Skeletal muscle tissue (tissue), 4 donors: ENCODE measurements around the gene ALOX15B. TPM values are rescaled to one million over a fixed set of nuclear protein-coding genes. Genes with fewer than 3 reads are reported as not detected.
"Not testable (repeated sequence)": the region's sequence is repeated elsewhere in the genome, so short reads cannot be mapped to it uniquely, and the experiment has no call there.

ENCODE experiments used
- H3K27ac ChIP-seq: one replicate; pipeline ENCODE4 v1.7.0; 2013; ENCODE audit warnings: mild to moderate bottlenecking, low read depth, low read length, inconsistent platforms
- H3K27me3 ChIP-seq, 3 donors: one replicate each; pipeline ENCODE4 v1.7.0; 2013; ENCODE audit warnings: low read length in 3 of 3; ENCODE audit not compliant: control insufficient read depth in 3 of 3, insufficient read depth in 3 of 3
- H3K36me3 ChIP-seq, 3 donors: one replicate each; pipeline ENCODE4 v1.7.0; 2013; ENCODE audit warnings: low read length in 3 of 3; ENCODE audit not compliant: control insufficient read depth in 3 of 3, insufficient read depth in 3 of 3
- H3K4me1 ChIP-seq, 3 donors: one replicate each; pipeline ENCODE4 v1.7.0; 2013; ENCODE audit warnings: low read length in 3 of 3, mild to moderate bottlenecking in 3 of 3; ENCODE audit not compliant: control insufficient read depth in 3 of 3, insufficient read depth in 3 of 3
- H3K4me3 ChIP-seq, 3 donors: one replicate each; pipeline ENCODE4 v1.7.0; 2013; ENCODE audit warnings: low read length in 3 of 3
- H3K9ac ChIP-seq, 3 donors: one replicate each; pipeline ENCODE4 v1.7.0; 2013; ENCODE audit warnings: low read length in 3 of 3, mild to moderate bottlenecking in 3 of 3, moderate library complexity in 2 of 3, low read depth in 1 of 3
- H3K9me3 ChIP-seq, 3 donors: one replicate each; pipeline ENCODE4 v1.7.0; 2013; ENCODE audit warnings: low read length in 3 of 3; ENCODE audit not compliant: control insufficient read depth in 3 of 3
- total RNA-seq: library from RNA; depleted of rRNA; stranded (reverse); fragments of >200 nt; gene quantifications from one replicate; pipeline ENCODE4 v1.2.3, GENCODE V29; 2014
- donor health status: Osteomylitis.

Gene ALOX15B
- total RNA-seq, 1 donor from 2014 or later = 0.52 TPM

GRCh38 chr17:8019665-8020650 lies 18.9 kb upstream of the ALOX15B start:
- no peaks in the 10 kb centered on the region for H3K36me3 ChIP-seq
- no peak overlapping the region for H3K27ac ChIP-seq
- H3K27me3 ChIP-seq = peaks cover 23 to 33% (median 28%) of the 10 kb centered on the region in 3 donors
- H3K9ac ChIP-seq = no peak overlapping the region
- H3K9me3 ChIP-seq = no peaks in the 10 kb centered on the region
- H3K4me3 ChIP-seq = no peak overlapping the region
- H3K4me1 ChIP-seq = peaks cover 9 to 15% (median 11%) of the 10 kb centered on the region in 3 donors

- H3K9me3 ChIP-seq = no peaks in the 10 kb centered on the region
- H3K36me3 ChIP-seq = no peaks in the 10 kb centered on the region
- H3K4me1 ChIP-seq = peaks cover 7 to 12% (median 9%) of the 10 kb centered on the region in 3 donors
- no peak overlapping the region for H3K4me3 ChIP-seq
- H3K9ac ChIP-seq = no peak overlapping the region
- no peak overlapping the region for H3K27ac ChIP-seq
- peaks cover 13 to 23% (median 21%) of the 10 kb centered on the region in 3 donors for H3K27me3 ChIP-seq
These were observed 17.9 kb upstream of the ALOX15B start for GRCh38 chr17:8020776-8021564.

GRCh38 chr17:8021565-8022359 lies 17.1 kb upstream of the ALOX15B start:
- H3K4me3 ChIP-seq = no peak overlapping the region
- H3K4me1 ChIP-seq = peaks cover under 1 to 7% (median 5%) of the 10 kb centered on the region in 3 donors
- H3K27me3 ChIP-seq = peaks cover 6 to 16% (median 13%) of the 10 kb centered on the region in 3 donors
- no peak overlapping the region for H3K9ac ChIP-seq
- no peak overlapping the region for H3K27ac ChIP-seq
- H3K36me3 ChIP-seq = no peaks in the 10 kb centered on the region
- no peaks in the 10 kb centered on the region for H3K9me3 ChIP-seq

- H3K4me1 ChIP-seq = peaks cover 0 to 3% (median 0%) of the 10 kb centered on the region in 3 donors
- H3K4me3 ChIP-seq = no peak overlapping the region
- H3K9ac ChIP-seq = no peak overlapping the region
- H3K27ac ChIP-seq = no peak overlapping the region
- peaks cover 0 to 13% (median 9%) of the 10 kb centered on the region in 3 donors for H3K27me3 ChIP-seq
- H3K9me3 ChIP-seq = no peaks in the 10 kb centered on the region
- H3K36me3 ChIP-seq = no peaks in the 10 kb centered on the region
These were observed 16.4 kb upstream of the ALOX15B start for GRCh38 chr17:8022360-8023003.

GRCh38 chr17:8024161-8024560 lies 14.7 kb upstream of the ALOX15B start:
- not testable (repeated sequence) for H3K36me3 ChIP-seq, H3K4me1 ChIP-seq, H3K4me3 ChIP-seq, H3K9ac ChIP-seq, H3K9me3 ChIP-seq, H3K27ac ChIP-seq
- H3K27me3 ChIP-seq = peaks cover 3 to 17% (median 15%) of the 10 kb centered on the region in 3 donors

GRCh38 chr17:8025176-8025911 lies 13.5 kb upstream of the ALOX15B start:
- Histone ChIP-seq H3K9ac (no peak overlapping the region), H3K27me3 (peaks cover 7 to 19% (median 17%) of the 10 kb centered on the region in 3 donors), H3K4me3 (no peak overlapping the region), H3K4me1 (no peaks in the 10 kb centered on the region), H3K27ac (no peak overlapping the region), H3K9me3 (no peaks in the 10 kb centered on the region), H3K36me3 (no peaks in the 10 kb centered on the region)

GRCh38 chr17:8029121-8029520 lies 9.7 kb upstream of the ALOX15B start:
- Histone ChIP-seq H3K27me3 (peaks cover 13 to 31% (median 14%) of the 10 kb centered on the region in 3 donors), H3K4me1 (no peaks in the 10 kb centered on the region), H3K9me3 (no peaks in the 10 kb centered on the region), H3K27ac (no peak overlapping the region), H3K4me3 (no peak overlapping the region), H3K9ac (no peak overlapping the region), H3K36me3 (no peaks in the 10 kb centered on the region)

GRCh38 chr17:8031261-8031661 lies 7.6 kb upstream of the ALOX15B start:
- no peak overlapping the region for H3K27ac ChIP-seq
- H3K4me1 ChIP-seq = no peaks in the 10 kb centered on the region
- H3K4me3 ChIP-seq = no peak overlapping the region
- no peaks in the 10 kb centered on the region for H3K36me3 ChIP-seq
- no peaks in the 10 kb centered on the region for H3K9me3 ChIP-seq
- H3K9ac ChIP-seq = no peak overlapping the region
- H3K27me3 ChIP-seq = peaks cover 13 to 31% (median 14%) of the 10 kb centered on the region in 3 donors
